CD4-positive, alpha-beta T cell treated with Interferon gamma for 1 hour (primary cell): ENCODE results near the gene NTM.

Experiments
- DNase-seq: peaks from one replicate; pipeline ENCODE4 v3.0.0-alpha.2; 2020

Gene NTM

GRCh38 chr11:131884461-131885073 is 514.2 kb downstream of the NTM start:
- no peak for DNase-seq

- DNase-seq, result no peak
Observed at GRCh38 chr11:131885431-131885830, 515.0 kb downstream of the NTM start.

GRCh38 chr11:131886201-131886600 is 515.8 kb downstream of the NTM start:
- DNase-seq, result no peak

- DNase-seq, result no peak
Observed at GRCh38 chr11:131888230-131888855, 517.9 kb downstream of the NTM start.

- DNase-seq, result no peak
Observed at GRCh38 chr11:131889146-131889577, 518.7 kb downstream of the NTM start.

- no peak for DNase-seq
Observed at GRCh38 chr11:131889760-131890581, 519.6 kb downstream of the NTM start.

GRCh38 chr11:131893103-131893890 is 522.9 kb downstream of the NTM start:
- DNase-seq, result no peak

- no peak for DNase-seq
Observed at GRCh38 chr11:131893988-131894387, 523.6 kb downstream of the NTM start.

- no peak for DNase-seq
Observed at GRCh38 chr11:131894615-131895544, 524.5 kb downstream of the NTM start.

- no peak for DNase-seq
Observed at GRCh38 chr11:131895865-131896264, 525.5 kb downstream of the NTM start.

- DNase-seq, result no peak
Observed at GRCh38 chr11:131896978-131897615, 526.7 kb downstream of the NTM start.

GRCh38 chr11:131897956-131898355 is 527.5 kb downstream of the NTM start:
- DNase-seq, result no peak

GRCh38 chr11:131898949-131899348 is 528.5 kb downstream of the NTM start:
- no peak for DNase-seq

GRCh38 chr11:131899950-131900580 is 529.6 kb downstream of the NTM start:
- DNase-seq, result no peak

GRCh38 chr11:131902421-131902820 is 532.0 kb downstream of the NTM start:
- no peak for DNase-seq

GRCh38 chr11:131903074-131903473 is 532.7 kb downstream of the NTM start:
- no peak for DNase-seq

GRCh38 chr11:131904756-131905155 is 534.3 kb downstream of the NTM start:
- DNase-seq, result no peak

GRCh38 chr11:131906963-131907362 is 536.5 kb downstream of the NTM start:
- DNase-seq, result no peak

- DNase-seq, result no peak
Observed at GRCh38 chr11:131907371-131907770, 537.0 kb downstream of the NTM start.

GRCh38 chr11:131908316-131908715 is 537.9 kb downstream of the NTM start:
- no peak for DNase-seq
